NCI-H1417 treated with DMSO at 0.1 percent for 48 hours (cell line): Measurements from ENCODE around the gene CRYBA4.

Source experiments
- DNase-seq: peaks from one replicate; lab custom pipeline; 2025; lab: John Stamatoyannopoulos, UW

The CRYBA4 gene

DNA sequence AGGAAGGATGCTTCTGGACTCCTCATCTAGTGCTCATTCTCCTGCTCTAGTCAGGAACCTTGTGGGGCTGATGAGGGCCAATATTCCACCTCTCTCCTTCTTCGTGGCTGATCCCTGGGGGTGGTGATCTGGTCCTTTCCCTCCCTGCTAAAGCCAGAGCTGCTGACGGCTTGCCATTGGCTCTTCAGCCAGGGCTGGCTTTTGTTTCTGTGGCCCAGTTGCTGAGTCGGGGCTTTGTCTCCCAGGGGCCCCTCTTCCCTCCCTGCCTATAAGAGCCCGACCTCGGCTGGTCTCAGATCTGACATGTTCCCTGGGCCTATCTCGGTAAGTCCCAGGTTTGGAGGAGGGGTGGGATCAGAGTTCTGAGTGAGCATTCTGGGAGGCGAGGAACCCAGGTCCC is at the start of gene CRYBA4:
Gene CRYBA4, plus strand, starts transcription at position 301 of the 400 bp plus-strand sequence. CDS start 634 bp downstream, outside the sequence.
- no peak for DNase-seq

DNA sequence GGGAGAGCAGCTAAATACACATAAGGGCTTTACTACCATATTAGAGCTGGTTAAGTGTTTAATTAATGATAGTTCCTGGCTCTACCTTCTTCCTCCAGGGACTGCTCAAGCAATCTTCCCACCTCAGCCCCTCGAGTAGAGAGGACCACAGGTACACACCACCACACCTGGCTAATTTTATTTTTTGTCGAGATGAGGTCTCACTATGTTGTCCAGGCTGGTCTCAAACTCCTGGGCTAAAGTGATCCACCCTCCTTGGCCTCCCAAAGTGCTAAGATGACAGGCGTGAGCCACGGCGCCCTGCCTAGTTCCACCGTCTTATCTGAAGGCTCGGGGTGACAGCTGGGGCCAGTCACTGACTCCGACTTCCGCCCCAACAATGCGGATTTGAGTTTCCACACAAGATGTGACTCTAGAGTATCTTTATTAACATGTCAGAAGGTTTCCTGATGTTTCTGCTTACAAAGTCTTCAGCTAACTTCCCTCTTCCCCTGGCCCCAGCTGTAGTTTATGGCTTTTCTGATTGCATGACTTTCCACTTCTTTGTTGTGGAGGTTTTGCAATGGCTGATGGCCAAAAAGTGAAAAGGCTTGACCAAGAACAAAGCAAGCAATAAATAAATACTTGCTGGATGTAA is 48.6 kb upstream of the CRYBA4 start:
- no peak for DNase-seq

DNA sequence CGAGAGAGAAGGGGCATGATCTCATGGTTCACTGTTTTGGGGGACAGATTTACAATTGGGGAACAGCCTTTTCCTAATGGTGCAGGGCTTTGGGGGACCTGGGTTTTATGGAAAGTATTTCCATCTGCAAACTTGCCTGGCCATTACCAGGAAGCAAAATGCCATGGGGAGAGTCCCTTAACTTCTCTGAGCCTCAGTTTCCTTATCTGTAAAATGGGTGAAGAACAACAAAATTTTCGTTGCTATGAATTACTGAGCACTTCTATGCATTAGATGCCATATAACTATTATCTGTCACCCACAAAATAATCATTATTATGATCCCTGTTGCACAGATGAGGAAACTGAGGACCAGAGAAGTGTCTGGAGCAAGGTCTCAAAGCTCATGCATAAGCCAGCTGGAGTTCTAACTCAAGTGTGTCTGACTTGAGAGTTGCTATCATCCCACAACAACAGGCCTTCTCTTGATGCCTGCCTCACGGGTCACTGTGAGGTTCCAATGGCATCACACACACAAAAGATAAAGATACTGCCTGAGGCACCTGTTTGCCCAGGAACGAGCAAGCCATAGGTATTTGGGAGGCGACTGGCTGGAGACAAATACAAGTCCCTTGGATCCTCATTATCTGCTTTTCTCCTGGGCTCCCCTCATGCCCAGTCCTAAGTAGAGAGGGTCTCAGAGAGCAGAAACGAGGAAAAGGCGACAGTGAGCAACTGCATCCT is 47.6 kb upstream of the CRYBA4 start:
- DNase-seq = no peak

DNA sequence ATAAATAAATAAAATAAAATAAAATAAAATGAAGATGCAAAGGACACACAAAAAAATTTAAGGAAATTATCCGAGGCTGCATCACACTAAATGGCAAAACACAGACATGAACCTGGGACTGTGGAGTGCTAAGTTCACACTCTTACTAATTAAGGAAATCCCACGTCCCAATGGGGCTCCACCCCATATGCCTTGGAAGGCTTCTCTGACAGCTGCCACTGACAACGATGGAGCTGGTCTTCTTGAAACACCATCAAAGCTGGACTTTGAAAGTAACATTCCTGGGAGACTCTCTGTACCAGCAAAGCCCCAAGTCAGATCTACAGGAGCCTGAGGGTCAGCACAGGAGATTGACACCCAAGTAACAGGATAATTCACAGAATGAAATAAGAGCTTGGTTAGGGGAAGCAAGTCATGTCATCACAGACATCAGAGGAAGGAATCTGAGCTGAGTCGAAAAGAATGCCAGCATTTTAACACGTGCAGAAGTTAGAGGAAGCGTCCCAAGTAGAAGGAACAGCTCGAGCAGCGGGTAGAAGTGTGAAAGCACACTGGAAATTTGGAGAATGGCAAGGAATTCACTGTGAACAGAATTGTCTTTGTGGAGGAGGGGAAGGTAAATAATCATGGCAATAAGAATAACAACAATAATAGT is 45.6 kb upstream of the CRYBA4 start:
- DNase-seq = no peak

DNA sequence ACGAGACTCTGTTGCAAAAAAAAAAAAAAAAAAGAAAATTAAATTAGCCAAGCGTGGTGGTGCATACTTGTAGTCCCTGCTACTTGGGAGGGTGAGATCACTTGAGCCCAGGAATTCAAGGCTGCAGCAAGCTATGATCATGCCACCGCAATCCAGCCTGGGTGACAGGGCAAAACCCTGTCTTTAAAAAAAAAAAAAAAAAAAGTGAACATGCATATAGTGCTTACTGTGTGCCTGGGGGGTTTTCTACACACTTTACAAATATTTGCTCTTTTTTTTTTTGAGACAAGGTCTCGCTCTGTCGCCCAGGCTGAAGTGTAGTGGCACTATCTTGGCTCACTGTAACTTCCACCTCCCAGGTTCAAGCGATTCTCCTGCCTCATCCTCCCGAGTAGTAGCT is 44.7 kb upstream of the CRYBA4 start:
- DNase-seq = no peak

DNA sequence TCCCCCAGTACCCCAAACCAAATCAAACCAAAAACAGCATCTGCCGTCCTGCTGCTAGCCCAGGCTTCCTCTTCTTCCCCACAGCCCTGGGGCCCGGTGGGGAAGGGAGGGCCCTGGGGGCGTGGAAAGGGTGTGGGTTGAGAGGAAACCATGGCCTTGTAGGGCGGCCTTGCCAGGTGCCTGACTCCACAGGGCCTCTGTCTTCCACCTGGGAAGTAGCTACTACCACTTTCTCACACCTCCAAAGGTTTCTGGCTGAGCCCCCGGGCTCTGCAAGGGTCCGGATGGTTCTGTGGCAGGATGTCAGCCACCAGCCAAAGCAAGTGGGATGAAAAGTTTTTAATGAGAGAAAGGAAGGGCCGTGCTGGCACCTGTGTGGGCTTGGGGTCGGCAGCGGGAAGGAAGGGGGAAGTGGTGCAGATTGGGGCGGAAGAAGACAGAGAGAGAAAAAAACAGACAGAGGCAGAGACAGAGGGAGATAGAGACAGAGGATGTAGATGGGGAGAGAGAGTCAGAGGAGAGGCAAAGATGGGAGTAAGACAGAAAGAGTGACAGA is 42.4 kb upstream of the CRYBA4 start:
- DNase-seq = no peak

DNA sequence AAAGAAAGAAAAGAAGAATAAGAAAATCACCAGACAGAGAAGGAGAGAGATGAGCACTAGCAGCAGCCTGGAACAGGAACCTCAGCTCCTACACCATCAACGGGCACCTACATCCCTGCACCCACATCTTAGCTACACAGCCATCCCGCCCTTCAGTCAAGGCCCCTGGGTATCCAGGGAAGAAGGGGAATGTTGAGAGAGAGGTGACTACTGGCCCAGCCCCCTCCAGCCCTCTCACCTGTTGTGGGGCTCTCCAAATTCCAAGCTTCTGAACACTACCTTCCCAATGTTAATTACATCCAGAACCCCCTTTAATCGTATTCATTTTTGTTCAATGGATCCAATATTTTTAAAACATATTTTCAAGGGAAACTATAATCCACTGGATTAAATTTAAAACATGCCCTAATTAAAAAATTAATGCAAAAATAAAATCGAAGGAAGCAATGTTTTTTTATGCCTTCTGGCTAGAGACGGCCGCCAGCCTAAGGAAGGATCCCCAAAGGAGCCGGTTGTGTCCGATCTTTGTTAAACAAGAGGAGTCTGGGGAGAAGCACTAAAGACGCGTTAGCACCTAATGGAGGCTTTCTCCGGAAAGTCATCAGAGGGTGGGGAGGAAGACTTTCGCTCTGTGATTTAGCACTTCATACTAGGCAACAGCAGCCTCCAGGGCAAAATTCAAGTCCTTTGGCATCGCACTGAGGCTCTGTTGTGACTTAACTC is 41.4 kb upstream of the CRYBA4 start:
- DNase-seq = no peak

DNA sequence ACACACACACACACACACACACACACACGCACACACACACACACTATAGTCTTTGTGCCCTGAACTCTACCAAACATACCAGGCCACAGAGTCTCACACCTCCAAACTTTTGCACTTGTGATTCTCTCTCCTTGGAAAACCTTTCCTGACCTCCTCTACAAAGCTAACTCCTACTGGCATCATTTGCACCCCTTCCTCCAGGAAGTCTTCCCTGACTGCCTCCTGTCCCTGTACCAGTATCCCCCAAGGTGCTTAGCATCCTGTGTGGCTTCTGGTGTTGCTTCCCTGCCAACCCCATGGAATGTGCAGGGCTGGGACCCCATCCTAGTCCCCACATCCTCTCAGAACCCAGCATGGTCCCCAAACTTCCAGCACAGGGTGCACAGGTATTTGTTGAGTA is 40.7 kb upstream of the CRYBA4 start:
- no peak for DNase-seq

DNA sequence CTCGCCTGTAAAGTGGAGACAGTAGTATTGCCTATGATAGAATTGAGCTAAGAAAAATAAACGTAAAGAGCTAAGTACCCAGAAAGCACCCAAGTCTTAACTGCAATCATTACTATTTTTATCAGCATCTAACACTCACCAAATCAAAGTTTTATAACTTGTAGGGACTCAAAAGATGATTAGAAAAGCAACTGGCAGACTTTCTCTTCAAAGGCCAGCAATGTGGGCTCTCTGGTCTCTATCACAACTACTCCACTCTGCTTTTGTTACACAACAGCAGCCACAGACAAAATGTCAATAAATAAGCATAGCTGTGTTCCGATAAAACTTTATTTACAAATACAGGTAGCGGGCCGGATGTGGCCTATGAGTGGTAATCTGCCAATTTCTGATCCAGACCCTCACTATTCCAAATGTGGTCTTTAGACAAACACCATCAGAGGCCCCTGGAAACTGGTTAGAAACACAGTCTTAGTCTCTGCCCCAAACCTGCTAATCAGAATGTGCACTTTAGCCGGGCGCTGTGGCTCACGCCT is 40.1 kb upstream of the CRYBA4 start:
- DNase-seq = no peak

DNA sequence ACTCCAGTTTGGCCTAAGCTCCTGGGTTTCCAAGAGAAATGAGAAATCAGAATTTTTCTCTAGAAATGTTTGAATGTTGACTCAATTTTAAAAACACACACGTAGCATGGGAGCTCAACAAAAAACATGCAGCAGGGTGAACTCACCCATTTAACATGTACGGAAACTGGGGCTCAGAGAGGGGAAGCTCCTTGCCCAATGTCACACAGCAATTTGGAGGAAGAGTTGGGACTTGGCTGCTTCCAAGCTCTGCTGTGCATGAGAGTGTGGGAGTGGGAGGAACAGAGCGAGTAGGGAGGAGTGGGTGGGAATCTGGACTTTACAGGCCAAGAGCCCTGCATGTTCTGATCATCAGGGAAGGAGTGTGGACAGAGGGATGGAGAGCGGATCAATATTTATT is 37.8 kb upstream of the CRYBA4 start:
- DNase-seq = no peak

DNA sequence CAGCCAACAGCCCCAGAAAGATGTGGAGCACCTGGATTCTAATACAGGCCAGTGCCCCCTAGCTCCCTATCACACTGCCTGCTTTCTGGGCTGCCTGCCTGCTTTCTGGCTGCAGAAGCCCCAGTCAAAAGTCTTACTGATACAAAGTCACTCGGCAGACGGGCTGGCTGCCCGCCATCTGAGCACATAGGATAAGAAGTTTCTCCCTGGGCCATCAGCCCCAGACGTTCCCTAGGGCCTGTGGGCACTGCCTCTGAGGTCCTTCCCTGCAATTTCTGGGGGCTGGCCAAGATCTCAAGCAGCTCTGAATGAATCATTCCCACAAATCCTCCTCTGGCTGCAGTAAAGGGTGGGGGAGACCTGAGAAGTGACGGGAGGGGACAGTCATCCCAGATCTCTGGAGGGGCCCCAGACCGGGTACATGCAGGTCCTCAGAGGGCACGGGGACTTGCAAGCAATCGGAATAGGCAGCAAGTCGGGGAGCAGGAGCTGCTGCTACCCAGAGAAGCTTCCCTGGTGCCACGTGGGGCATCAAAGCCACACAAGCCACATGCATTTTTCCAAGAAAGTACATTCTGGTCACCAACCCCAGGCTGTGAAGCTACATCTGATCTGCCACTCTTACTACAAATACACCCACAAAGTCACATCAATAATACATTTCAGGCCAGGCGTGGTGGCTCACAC is 36.5 kb upstream of the CRYBA4 start:
- DNase-seq = no peak

DNA sequence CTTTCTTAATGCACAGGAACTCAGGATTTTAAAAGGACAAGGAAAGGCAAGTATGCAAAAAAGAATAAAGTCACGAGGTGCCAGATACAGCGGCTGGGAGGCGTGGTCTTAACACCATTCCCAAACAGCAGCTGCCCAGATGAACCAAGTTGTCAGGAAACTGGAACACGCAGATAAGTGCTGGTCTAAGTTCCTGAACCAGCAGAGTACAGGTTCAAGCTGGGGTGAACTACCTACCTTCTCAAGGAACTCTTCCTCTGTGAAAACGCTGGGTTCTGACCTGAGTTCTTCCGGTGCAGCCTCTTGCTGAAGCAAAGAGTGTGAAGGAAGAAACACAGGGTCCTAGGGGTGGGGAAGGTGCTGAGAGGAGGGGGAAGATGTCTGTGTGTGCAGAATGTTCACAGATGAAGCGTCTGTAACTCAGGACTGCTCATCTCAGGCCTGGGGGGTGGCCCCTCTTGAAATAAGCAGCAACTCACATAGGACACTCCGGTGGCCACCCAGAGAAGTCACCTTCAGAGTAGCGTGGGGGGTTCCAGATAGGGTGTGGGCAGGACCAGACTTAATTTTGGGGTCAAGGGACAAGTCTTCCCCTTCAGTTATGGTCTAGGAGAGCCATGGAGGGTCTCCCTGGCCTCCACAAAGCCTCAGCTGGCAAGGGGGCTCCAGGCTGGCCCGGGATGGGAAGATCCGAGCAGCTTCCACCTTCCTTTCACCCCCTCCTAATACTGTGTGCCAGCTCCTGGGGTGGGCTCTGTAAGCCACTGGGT is 35.0 kb upstream of the CRYBA4 start:
- no peak for DNase-seq

DNA sequence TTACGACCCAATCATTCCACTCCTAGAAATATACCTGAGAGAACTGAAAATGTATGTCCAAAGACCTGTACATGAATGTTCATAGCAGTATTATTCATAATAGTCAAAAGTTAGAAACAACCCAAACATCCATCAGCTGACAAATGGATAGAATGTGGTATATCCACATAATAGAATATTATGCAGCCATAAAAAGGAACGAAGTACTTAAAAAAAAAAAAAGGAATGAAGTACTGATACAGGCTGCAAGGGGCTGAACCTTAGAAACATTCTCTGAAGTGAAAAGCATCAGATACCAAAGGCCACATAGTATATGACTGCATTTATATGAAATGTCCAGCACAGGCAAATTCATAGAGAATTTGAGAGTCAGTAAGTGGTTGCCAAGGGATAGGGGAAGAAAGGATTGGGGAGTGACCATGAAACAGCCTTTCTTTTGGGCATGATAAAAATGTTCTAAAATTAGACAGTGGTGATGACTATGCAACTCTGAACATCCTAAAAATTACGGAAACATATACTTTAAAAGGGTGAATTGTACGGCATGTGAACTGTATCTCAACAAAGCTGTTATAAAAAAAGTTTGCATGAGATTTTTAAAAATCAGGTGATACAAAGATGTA is 33.7 kb upstream of the CRYBA4 start:
- DNase-seq = no peak

DNA sequence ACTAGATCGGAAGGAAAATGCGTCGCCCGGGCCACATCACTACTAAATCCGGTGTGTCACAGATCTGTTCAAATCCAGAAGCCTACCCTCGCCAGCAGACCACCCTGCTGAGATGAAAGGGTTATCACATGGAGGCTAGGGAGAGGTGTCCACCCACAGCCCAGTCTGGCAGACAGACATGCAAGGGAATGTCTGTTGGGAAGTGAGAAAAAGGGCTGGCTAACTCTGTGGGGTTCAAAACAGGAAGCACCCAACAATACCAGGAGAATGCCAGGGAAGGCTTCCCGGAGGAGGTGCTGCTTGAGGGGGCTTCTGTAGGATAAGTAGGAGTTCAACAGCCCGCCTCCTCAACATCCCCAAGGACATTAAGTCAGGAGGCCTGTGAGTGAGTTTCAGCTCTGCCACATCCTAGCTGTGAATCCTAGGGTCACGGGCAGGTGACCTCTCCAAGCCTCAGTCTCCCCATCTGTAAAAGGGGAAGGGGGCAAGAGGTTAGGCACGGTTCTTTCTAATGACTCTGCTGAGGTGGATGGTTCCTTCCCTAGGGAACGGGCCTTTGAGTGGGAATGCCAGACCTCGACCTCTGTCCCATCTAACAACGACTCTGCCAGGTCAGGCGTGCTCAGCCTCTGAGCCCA is 32.9 kb upstream of the CRYBA4 start:
- DNase-seq = no peak

DNA sequence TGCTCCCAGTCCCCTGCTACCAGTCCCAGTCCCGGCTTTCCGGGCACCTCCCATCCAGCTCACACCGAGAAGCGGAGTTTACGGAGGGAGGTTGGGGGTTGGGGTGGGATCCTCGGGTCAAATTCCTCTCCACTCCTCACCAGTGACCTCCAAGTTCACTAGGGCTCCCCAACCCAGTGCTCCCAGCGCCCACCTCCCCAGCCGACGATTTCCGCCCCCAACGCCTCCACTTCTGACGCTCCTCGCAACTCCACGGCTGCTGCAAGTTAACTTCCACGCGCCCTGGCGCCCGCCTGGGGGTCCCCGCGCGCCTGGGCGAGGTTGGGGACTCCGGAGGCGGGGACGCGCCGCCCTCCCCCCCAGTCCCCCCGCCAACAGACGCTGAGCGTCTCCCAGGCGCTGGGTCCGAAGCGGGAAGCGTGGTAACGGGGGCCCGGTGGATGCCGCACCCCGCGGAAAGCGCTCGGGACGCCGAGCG is 32.4 kb upstream of the CRYBA4 start:
- DNase-seq = no peak

DNA sequence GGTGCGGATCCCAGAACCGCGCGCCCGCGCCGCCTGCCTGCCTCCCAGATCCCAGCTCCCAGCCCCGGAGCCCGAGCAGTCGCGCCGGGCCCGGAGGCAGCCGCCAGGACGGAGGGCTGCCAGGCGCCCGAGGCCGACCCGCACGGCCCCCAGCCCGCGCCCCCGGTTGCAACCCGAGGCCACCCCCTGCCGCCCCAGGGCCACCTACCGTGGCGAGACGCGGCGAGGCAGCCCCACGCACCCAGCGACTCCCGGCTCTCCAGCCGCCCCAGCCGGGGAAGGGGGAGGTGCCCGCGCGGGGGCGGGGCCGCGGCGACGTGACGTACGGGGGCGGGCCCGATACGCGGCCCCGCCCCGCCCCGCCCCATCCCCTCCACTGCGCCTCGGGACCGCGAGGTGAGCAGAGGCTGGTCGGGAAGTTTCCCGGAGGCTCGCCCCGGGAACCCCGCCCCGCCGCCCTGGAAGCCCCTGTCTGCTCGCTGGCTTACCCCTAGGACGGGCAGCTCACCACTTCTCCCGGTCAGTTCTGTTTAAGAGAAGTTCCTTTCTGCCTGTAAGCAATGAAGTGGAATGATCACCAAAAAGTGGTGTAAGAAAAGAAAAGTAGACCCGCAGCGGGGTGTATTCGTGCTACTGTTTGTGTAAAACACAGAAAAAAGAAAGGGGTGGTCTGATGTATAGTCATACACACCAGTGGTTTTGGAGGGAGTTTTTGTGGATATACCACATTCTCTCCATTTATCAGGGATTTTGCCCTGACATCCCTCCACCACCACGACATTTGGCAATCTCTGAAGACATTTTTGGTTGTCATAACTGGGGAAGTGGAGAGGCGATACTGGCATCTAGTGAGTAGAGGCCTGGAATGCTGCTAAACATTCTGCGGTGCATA is 31.7 kb upstream of the CRYBA4 start, which contains the start of gene TPST2:
Gene TPST2, minus strand, starts transcription at position 288 of the 892 bp plus-strand sequence. CDS start 48,502 bp downstream, outside the sequence.
- DNase-seq = no peak

DNA sequence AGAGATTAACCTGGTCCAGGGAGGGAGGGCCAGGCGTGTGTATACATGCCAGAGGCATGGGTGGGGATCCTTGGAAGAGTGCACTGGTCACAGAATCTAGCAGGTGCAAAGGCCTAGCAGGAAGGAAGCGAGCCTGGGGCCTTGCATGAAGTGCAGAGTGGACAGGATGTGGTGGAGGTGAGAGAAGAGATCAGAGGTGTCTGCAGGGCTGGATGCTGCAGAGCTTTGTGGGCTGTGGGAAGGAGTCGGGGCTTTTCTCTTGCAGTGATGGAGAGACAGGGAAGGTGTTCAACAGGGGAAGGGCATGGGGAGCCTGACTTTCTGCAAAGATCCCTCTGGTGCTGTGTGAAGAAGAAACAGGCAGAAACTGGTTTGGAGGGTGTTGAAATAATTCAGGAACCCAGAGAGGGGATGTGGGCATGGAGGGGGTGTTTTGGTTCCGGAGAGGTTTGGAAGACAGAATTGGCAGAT is 29.3 kb upstream of the CRYBA4 start:
- no peak for DNase-seq

DNA sequence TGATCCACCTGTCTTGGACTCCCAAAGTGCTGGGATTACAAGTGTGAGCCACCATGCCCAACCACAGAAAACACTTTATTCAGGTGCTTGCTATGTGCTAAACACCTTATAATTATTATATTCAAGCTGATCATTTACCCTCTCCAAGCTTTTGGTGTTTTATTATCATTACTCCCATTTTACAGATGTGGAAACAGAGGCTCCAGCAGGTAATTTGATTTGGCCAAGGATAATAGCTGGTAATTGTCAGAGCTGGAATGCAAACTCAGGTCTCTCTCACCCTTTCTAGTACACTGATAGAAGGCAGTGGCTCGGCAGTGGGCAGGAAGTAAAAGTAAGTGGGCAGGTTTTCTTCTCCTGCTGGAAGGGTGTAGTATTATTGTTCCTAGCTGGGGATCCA is 28.0 kb upstream of the CRYBA4 start:
- no peak for DNase-seq
